ENCODE data around the gene CA12.

Gene CA12

DNA sequence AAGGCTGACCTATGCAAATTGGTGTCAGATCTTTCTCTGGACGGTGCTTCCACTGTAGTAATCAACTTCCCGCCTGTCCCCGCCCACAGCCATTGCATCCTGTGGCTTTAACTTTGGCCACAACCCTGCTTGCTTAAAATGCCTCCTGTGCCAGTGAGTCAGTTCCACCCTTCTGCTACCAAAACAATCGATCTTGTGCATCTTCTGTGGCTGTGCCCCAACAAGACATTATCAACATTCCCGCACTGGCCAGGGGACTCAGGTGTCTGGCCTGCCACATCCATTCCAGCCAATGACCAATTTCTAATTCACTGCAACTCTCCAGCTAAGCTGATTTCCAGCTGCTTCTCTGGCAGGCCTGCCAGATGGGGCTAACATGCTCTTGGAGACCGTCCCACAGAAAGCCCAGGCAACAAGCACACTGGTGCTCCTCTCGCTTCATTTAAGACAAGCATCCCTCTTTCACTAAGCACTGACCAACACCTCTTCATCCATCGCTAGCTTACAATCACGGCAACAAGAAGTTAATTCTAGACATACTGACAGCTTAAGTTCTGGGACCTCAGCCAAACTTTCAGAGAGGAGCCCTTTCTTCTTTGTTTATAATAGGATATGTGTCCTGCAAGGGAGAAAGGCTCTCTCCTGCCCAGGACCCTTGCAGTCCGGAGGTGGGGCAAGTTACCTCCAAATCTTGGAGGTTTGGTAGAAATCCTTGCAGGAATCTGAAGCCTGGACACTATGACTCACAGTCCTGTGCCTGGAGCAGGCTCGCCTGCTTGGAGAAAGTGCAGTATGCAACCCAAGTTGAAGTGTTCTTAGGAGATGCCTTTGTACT is 6.7 kb downstream of the CA12 start:
- DNase-seq (ENCODE audit: low read depth) = no peak

DNA sequence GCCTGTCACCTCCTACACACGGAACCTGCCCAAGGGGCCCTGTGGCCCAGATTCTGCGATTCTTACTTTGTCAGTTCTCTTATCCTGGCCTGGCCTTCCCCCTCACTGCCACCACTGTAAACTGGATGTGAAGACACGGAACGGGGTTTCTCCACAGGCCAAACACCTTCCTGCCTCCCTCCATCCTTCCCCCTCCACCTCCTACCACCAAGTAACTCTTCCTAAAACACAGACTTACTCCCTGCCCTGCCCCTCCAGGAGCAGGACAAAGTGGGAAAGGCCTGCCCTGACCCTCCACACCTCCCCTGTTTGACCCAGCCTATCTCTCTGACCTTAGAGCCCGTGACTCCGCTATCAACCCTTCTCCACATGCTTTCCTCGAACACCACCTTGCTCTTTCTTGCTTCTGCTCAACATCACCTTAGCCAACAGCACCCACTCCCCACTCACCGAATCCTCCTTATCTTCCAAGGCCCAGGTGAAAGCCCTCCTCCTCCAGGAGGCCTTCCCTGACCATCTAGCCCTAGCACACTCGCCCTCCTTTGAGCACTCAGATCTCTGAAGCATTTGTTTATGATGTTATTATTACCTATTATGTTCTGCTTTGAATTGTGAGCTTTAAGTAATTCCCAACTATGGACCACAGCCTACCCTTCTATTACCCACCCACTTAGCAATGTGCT is 7.6 kb downstream of the CA12 start:
- no peak for DNase-seq (ENCODE audit: low read depth)

DNA sequence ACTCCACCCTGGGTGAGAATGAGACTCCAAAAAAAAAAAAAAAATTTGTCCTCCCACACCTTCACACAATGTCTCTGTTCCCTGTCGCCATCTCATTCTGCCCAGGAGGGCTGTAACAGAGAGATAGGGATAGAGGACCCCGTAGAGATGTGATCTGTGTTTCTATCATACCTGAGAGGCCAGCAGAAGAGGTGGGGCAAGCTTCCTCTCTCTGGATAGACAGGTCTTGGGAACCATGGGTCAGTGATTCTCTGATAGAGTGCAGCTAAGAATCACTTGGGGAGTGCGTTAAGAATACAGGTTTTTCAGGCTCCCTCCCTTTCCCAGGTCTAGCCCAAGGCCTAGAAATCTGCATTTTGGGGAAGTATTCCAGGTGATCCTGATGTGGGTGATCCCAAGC is 8.3 kb downstream of the CA12 start:
- DNase-seq (ENCODE audit: low read depth) = no peak

DNA sequence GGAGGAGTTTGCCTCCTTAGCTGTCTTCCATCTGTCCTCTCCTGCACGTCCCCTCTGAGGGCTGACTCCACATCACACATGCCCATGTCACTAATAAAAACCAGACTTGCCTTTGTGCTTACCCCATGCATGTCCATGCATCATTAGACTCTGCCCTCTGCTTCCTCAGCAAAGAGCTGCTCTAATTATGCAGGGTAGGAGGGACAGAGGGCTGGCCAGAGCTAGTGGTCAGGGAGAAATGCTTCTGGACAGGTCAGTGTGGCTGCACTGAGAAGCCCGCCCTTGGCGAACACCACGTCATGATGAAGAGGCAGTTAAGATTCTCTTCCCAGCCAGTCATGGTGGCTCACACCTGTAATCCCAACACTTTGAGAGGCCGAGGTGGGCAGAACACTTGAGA is 8.9 kb downstream of the CA12 start:
- DNase-seq (ENCODE audit: low read depth) = no peak

DNA sequence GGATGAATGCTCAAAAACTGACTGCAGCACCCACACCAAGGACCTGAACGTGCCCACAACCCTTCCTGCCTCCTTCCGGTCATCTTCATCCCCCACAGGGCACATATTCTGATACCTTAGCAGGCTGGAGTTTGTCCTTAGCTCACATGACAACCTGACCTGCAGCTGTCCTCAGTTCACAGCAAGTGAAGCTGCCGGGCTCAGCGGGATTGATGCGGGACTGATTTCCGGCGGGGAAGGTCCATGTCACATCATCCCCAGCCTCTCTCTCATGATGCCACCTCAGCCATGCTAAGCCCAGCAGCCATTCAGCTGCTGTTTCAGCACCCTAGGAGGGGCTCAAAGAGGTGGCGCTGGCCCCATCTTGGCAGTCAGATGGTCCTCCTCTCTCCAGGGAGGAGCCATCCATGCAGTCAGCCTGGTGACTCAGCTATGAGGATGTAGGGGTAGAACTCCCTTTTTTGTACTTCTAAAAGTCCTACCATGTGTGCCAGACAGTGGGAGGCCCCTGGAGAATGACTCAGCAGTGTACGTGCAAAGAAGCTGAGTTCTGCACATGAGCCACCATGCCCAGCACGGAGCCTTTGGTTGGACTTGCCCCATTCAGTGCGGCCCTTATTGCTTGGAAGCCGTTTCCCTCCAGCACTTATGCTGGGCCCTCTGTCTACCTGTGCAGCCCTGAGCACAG is 9.5 kb downstream of the CA12 start:
- peak; percentile 75 for DNase-seq (ENCODE audit: low read depth)

DNA sequence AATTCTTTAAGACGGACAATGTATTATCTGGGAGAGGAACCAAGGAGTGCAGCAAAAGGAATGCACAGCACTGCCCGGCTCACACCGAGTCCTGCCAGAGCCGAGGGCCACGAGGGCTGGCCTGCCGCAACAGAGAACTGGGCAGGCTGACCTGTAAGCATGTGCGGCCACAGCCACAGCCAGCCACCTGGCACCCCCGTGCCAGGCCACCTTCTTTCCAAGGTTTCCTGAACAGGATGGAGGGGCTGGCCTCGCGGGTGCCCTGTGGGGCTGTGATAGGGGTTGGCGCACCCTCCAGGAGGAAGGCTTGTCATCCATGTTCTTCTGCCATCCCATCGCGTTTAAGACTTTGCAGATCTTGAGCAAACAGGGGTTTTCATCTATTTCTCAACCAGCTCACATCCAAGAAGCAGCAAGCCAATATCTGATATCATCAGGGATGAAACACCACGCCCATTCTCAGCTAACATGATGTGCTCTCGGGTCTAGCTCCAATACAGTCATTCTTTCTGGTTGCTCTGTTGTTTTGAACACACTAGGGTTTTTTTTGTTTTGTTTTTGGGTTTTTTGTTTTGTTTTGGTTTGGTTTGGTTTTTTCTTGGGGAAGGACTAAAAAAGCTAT is 10.2 kb downstream of the CA12 start:
- no peak for DNase-seq (ENCODE audit: low read depth)

DNA sequence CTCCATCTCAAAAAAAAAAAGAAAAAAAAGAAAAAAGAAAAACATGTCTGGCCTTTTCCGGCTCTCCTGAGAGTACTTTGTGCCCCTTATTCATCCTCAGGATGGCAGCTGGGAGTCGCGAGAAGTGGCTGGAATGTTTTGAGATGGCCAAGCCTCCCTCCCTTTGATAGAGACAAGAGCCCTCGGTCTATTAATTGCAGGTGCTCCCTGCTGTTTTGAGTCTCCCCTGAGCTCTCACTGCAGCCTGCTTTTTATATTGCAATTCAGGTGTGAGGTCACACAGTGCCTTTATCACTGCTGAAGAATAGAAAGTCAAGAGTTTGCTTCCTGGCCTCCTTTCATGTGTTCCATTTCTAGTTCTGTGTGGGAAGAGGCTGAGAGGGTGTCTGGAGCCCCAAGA is 10.9 kb downstream of the CA12 start:
- no peak for DNase-seq (ENCODE audit: low read depth)

DNA sequence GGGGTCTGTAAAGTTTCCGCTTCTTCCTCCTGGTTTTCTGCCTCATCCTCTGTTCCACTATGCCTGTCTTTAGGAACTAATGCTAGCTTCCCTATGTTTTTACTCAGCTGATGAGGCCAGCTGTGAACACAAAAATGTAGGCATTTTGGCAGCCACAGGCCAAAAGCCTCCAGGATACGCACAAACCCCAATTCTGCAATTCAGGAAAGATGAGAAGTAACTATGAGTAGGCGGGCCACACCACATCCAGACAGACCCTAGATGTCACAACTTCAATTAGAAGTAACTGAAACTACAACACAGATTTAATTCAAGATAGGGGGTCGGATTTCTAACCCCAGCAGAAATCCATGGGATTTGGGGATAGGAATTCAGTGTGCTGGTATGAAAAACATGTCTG is 11.9 kb downstream of the CA12 start:
- DNase-seq (ENCODE audit: low read depth) = no peak

DNA sequence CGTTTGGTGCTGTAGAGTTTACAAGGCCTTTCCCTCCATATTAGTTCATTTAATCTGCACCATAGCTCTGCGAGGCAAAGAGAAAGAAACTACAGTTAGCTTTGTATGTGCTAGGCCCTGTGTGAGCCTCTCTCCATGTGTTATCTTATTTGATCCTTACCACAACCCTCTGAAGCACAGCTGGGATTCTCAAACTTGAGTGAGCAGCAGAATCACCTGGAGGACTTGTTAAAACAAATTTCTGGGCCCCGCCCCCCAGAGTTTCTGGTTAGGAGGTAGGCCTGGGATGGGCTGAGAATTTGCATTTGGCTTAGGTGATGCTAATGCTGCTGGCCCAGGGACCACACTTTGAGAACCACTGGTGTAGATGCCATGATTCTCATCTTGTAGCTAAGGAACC is 12.3 kb downstream of the CA12 start:
- DNase-seq (ENCODE audit: low read depth) = no peak

DNA sequence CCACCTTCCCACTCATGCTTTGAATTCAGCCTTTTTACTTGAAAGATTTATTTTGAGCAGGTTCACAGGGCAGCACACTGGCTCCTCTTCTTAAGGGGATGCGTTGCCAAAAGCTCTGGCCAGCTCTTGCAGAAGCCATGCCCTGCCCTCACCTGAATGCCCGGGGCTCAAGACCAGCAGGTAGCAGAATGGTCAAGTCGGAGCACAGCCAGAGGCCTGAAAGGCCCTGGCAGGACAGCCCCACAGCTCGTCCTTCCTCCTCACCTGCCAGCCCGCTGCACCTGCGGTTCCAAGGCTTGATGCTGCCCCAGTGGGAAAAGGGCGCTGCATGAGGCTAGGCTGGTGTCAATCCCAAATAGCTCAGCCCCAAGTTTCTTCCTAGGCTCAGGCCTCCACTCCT is 13.1 kb downstream of the CA12 start:
- DNase-seq (ENCODE audit: low read depth) = no peak

DNA sequence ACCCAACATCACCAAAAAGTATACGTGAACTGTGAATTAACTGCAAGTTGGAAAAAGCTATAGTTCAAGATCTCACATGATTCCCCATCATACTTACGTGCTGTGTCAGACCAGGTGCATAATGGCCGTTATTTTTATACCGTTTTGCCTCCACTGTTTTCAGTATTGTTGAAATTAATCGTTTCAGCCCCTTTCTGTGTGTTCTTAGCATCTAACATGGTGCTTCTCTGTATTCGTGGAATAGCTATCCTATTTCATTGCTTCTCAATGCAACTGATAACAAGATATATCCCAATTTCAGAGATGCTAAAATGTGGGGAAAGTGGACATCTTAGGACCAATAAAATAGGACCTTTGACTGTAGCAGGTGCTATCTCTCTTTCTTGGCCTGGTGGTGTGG is 13.7 kb downstream of the CA12 start:
- no peak for DNase-seq (ENCODE audit: low read depth)

DNA sequence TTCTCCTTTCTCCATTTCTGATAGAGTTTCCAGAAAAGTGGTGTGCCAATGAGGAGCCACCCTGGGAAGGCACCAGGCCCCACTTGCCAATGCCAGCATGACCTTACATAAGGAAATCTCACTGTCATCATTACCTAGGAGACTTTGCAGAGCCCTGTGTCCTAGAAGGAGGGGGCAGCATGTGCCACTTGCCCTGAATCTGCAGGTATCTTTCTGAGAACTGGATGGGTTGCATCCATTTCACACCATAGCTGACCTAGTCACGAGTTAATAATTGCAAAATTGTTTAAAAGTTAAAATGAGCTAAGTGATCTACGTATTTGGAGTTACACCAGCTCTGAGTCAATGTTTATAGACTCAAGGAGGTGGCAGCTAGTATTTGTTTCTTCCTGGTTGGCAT is 14.3 kb downstream of the CA12 start:
- DNase-seq (ENCODE audit: low read depth) = no peak

DNA sequence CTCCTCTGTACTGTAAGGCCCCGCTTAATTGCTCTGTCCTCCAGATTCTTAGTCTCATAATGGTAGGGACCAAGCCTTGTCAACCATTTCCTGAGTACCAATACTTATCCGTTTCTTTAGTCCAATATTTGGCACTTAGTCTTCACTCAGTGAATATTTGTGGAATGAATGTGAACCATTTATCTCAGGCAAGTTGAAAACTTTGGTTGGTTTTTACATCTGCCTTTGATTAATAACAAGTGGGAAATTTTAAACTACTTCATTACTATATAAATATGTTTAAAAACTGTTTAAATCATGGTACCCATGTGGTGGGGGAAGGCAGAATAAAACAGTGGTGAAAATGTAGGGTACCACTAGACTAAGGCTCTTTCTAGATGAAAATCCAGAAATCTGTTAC is 15.2 kb downstream of the CA12 start:
- DNase-seq (ENCODE audit: low read depth) = no peak

DNA sequence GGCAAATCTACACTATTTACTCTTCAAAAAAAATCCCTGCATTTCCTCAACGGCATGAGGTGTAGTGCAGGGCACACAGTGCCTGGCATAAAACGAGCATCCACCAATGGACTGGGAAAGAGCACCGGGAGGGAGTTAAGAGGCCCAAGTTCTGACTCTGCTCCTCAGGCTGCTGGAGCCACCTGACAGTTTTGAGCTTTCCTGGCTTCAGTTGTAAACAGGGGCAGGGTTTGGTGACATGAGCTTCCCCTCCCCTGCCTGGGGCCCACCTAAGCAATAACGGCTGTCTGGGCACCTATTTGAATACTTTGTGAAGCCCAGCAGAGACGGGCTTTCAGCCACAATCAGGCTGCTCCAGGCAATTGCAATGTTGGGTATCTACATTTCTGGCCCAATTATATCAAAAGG is 16.4 kb downstream of the CA12 start:
- DNase-seq (ENCODE audit: low read depth) = no peak

DNA sequence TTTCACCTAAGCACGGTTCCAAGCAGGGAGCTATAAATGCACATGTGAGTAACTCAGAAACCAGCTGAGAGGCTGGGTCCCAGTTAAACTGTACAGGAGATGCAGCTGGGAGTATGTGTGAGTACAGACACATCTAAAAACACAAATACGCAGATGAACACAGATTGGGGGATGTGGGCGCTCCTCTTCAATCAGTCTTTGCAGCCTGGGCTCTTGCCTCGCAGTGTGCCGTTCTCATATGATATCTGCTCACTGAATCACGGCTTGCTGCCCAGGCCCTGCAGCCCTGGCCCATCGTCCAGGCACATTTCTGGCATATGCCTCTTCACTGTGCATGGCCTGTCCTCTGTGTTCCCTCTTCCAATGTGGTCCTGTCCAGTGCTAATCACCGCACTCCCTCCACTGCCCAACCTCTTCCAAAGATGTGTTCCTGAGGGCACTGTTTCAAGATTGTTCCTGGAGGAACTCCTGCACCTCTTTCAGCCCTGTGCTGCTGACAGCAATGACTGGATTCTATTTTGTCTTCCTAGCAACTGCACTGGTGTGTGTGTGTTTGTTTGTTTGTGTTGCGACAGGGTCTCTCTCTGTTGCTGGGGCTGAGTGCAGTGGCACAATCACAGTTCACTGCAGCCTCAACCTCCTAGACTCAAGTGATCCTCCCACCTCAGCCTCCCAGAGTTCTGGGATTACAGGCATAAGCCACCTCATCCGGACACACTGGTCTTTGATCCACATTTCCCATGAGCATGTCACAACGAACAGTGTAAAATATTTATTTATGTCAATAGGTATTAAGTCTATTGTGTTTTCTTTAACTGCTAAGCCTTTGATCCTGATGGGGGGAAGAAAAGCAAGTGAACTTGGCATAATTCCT is 17.0 kb downstream of the CA12 start:
- no peak for DNase-seq (ENCODE audit: low read depth)

DNA sequence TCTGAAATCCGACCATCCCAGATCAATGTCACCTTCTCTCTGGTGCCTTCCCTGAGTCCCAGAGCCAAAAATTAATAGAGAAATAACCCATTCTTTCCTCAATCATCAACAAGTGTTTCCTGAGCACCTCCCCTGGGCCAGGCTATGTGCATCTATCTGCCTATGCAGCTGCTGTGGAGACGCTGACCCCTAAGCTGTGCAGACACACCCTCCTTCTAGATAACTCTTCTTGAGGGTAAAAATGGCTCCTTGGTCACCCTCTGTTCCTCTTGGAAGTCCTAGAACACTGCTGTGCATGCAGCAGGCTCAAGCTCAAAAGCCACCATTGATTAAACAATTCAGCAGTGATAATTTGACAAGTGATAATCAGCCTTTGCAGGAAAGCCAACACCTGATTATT is 18.4 kb downstream of the CA12 start:
- DNase-seq (ENCODE audit: low read depth) = no peak

DNA sequence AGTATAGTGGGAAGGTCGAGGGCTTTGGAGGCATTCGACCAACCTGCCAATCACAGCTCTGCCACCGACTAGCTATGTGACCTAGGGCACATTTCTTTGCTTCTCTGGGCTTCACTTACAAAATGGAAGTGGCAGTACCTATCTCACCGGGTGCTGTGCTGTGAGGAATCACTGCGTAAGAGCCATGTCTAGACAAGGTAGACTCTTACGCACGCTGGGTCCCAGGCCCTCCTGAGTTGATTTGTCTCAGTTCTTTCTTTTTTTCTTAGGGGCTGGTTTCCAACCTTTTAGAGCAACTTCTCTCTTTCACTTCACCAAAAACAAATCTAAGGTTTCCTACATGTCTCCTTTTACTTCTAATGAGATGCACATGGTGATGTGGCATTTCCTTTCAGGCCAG is 18.8 kb downstream of the CA12 start:
- DNase-seq (ENCODE audit: low read depth) = no peak

DNA sequence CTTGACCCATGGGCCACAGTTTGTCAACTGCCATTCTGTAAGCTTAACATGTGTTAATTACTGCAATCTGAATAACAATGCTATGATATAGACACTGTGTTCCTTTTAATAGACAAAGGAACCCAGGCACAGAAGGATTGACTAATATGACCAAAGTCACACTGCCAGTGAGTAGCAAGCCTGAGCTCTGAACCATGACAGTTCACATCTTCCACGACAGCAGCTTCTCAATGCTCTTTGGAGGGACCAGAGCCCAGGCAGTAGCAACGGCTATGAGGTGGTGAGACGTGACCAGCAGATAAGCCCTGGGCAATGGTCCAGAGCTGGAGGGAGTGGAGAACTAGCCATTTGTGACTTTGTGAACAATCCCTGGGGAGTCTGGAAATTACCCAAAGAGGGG is 19.4 kb downstream of the CA12 start:
- no peak for DNase-seq (ENCODE audit: low read depth)

DNA sequence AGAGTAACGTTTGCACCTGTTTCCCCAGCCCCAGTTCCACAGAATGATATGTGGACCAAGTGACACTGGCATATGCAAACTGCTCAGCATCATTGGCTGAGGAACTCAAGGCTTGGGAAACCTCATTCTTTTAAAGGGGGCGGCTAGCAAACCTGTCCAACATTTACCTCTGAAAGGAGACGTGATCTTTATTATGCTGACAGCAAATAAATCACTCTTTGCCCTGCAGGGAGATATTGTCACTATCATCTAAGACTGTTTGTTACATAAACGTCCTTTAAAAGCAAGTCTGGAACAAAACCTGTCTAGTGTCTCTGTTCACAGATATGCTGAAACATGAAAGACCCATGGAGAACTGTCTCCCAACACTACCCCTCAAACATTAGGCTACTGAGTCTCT is 21.5 kb downstream of the CA12 start:
- no peak for DNase-seq (ENCODE audit: low read depth)

DNA sequence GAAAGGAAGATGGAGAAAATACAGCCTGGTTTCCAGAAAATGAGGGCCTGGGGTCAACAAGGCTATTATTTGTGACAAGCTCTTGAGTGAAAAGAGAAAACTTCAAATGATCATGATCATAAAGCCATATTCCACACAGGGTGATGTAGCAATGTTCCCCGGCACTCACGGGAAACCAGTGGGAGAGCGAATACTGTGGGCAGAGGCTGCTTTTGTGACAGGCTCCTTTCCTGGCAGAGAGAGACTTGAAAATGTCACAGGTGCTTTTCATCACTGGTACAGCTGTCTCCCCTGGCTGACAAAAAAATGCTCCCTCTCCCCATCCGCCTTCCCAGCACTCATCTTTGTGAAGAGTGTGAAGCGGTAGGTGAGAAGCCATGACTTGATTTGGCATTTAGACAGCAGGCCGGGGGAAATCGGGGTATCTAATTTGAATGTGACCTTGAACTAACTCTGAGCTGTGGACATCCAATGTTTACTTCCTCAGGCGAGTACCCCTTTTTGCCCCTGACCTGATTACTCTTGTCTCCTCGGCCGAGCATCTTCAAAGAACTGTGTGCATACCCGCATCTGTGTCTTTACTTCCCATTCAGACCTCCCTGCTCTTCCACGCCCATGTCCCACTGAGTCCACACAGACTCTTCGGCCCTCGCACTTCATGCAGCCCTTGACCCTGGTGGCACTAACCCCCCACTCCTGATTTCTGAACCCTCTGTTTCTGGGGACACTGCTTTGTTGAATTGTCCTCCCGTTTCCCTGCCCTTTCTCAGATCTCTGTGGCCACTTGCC is 23.2 kb downstream of the CA12 start:
- no peak for DNase-seq (ENCODE audit: low read depth)

DNA sequence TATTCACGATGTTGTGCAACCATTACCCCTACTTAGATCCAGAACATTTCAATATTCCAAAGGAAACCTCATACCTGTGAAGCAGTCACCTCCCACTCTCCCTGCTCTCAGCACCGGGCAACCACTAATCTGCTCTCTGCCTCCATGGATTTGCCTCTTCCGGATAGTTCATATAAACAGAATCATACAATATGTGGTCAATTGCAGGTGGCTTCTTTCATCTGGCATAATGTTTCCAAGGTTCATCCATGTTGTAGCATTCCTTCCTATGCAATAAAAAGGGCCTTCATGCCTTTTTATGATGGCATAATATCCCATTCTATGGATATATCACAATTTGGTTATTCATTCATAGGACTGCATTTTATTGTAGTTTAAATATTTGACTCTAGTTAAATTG is 23.9 kb downstream of the CA12 start:
- DNase-seq (ENCODE audit: low read depth) = no peak
